ENCODE measurements around the gene CCDC171.
"Not testable (repeated sequence)": the region's sequence is repeated elsewhere in the genome, so short reads cannot be mapped to it uniquely, and the experiment has no call there.

- TF ChIP-seq CTCF, POLR2A (IDR thresholded peaks at IDR 0.05): not testable (repeated sequence)
Observed at GRCh38 chr9:15527035-15527434, 25.8 kb upstream of the CCDC171 start.
